Measurements from ENCODE around the gene TOP2A.

The TOP2A gene

DNA sequence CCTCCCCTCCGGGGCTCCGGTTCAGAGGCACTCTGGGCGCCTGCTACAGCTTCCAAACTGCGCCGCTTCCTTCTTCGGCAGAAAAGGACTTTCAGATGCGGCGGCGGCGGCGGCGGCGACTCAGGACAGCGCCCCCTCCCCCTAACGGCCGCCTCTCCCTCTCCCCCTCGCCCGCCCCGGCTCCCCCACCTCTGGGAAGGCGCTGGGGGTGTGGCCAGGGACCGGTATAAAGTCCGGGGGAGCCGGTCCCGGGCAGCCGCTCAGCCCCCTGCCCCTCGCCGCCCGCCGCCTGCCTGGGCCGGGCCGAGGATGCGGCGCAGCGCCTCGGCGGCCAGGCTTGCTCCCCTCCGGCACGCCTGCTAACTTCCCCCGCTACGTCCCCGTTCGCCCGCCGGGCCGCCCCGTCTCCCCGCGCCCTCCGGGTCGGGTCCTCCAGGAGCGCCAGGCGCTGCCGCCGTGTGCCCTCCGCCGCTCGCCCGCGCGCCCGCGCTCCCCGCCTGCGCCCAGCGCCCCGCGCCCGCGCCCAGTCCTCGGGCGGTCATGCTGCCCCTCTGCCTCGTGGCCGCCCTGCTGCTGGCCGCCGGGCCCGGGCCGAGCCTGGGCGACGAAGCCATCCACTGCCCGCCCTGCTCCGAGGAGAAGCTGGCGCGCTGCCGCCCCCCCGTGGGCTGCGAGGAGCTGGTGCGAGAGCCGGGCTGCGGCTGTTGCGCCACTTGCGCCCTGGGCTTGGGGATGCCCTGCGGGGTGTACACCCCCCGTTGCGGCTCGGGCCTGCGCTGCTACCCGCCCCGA, 25.7 kb upstream of the TOP2A start, which contains the start of gene IGFBP4:
TSS of gene IGFBP4 (plus strand) at position 255 of the 792 bp plus-strand sequence. CDS start at position 541, 286 bp downstream.
- Mint-ChIP-seq H3K27ac (peak within 1 kb of the TSS; percentile 23), H3K9me3 (no peaks in the 10 kb centered on the region), H3K4me3 (peak within 1 kb of the TSS; percentile 46), H3K36me3 (peaks cover 15% of the 10 kb centered on the region), H3K4me1 (peaks cover 41% of the 10 kb centered on the region)
- DNase-seq (ENCODE audit: low spot score in 2 of 2) (peak; percentile 51 to 81), ATAC-seq (peak; percentile 79)

DNA sequence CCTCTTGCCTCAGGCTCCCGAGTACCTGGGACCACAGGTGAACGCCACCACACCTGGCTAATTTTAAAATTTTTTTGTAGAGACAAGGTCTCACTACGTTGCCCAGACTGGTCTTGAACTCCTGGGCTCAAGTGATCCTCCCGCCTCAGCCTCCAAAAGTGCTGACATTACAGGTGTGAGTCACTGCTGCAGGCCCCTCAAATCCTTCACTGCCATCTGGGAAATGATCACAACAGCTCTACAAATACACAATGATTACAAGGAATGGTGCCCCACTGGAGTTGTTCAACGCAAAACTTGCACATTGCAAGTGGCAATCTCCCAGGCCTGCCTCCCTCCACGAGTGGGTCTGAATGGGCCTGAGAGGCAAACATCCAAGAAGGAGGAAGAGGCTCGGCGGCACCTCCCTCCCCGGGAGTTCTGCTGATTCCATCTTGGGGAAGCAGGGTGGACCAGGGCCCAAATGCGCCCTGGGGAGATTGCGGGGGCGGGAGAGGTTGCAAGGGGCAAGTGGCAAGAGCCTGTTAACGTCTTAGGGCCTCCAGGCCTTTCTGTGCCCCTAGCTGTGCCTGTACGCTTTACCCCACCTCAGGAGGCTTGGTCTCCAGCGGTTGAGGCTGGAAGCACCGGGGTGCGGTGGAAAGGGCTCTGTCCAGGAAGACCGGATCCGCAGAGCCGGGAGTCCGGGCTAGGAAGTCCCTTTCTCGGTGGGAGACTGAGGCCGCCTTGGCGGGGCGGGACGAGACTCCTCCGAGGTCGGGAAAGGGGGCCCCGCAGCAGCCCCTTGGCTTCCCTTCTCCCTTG, 24.9 kb upstream of the TOP2A start:
- Mint-ChIP-seq H3K36me3 (peaks cover 15% of the 10 kb centered on the region), H3K27ac (no peak overlapping the region), H3K9me3 (no peaks in the 10 kb centered on the region), H3K4me1 (peaks cover 34% of the 10 kb centered on the region), H3K4me3 (peak overlapping the region; percentile 46)
- ATAC-seq (no peak), DNase-seq (ENCODE audit: low spot score in 2 of 2) (no peak)

DNA sequence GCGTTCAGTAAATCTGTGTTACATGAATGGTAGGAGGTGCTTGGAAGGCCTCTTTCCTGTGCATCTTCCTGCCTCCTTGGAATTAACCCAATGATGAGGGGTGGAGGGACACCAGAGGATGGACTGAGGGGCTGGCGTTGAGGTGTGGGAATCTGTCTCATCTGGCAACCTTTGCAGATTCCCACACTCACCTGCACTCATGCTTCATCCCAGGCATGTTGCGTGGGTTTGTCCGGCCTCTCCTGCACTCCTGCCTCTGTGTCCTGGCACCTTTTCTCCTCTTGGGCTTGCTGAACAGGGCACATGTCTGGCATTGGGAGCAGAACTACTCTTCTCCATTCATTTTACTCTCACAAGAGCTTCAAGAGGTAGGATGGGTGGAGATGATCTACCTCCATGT, 22.5 kb upstream of the TOP2A start:
- no peak overlapping the region for H3K27ac Mint-ChIP-seq
- ATAC-seq (no peak), DNase-seq (ENCODE audit: low spot score in 2 of 2) (no peak)
- H3K4me1 Mint-ChIP-seq, result peaks cover 22% of the 10 kb centered on the region
- H3K36me3 Mint-ChIP-seq, result peaks cover 14% of the 10 kb centered on the region
- no peak overlapping the region for H3K4me3 Mint-ChIP-seq
- H3K9me3 Mint-ChIP-seq, result no peaks in the 10 kb centered on the region

DNA sequence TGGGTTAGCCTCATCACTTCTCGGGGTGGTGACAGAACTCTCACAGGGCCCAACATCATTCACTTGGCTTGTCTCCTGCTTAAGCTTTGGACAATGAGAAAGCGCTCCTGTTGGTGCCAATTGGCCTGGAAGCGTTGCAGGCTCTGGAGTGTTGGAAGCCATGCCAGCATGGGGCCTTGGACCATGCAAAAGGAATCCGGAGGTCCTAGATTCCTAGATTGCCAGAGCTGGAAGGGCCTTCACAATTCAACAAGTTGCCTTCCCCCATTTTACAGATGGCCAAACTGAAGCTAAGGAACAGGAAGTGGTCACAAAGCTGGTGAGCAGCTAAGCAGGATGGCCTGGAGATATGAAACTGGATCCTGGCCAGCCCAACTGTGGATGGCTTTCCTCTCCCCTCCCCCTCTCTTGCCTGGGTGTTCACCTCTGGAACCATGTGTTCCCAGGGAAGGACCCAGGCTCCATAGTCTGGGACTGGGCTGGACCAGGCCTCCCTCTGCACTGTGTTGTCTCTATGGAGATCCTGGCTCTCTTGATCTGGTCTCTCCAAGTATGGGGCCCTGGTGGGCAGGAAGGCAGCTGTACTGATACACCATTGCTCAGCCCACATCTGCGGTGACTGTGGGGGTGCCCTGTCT, 19.5 kb upstream of the TOP2A start:
- no peaks in the 10 kb centered on the region for H3K9me3 Mint-ChIP-seq
- peaks cover 7% of the 10 kb centered on the region for H3K4me1 Mint-ChIP-seq
- no peak overlapping the region for H3K27ac Mint-ChIP-seq
- ATAC-seq, result no peak
- H3K36me3 Mint-ChIP-seq, result no peaks in the 10 kb centered on the region
- H3K4me3 Mint-ChIP-seq, result no peak overlapping the region
- DNase-seq (ENCODE audit: low spot score in 2 of 2), result no peak

DNA sequence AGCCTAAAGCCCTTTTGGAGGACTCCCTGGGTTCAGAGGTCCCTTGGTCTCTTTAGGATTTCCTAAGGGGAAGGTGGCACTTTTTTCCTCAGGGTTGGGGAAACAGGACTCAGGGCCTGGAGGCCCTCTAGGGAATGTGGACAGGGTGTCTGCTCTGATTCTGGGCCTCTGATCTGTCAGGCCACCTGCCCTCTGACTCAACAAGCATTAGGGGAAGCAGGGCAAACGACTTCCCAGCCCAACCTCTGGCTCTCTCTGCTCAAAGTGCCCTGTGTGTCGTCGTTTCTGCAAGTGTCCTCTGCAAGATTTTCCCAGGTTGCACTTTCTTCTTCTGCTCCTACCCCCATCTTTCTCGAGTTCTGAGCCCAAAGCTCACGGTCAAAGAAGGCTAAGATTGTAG, 18.9 kb upstream of the TOP2A start:
- Mint-ChIP-seq H3K27ac (no peak overlapping the region), H3K4me1 (peaks cover 7% of the 10 kb centered on the region), H3K4me3 (no peak overlapping the region), H3K9me3 (no peaks in the 10 kb centered on the region), H3K36me3 (no peaks in the 10 kb centered on the region)
- DNase-seq (ENCODE audit: low spot score in 2 of 2) (no peak), ATAC-seq (no peak)

DNA sequence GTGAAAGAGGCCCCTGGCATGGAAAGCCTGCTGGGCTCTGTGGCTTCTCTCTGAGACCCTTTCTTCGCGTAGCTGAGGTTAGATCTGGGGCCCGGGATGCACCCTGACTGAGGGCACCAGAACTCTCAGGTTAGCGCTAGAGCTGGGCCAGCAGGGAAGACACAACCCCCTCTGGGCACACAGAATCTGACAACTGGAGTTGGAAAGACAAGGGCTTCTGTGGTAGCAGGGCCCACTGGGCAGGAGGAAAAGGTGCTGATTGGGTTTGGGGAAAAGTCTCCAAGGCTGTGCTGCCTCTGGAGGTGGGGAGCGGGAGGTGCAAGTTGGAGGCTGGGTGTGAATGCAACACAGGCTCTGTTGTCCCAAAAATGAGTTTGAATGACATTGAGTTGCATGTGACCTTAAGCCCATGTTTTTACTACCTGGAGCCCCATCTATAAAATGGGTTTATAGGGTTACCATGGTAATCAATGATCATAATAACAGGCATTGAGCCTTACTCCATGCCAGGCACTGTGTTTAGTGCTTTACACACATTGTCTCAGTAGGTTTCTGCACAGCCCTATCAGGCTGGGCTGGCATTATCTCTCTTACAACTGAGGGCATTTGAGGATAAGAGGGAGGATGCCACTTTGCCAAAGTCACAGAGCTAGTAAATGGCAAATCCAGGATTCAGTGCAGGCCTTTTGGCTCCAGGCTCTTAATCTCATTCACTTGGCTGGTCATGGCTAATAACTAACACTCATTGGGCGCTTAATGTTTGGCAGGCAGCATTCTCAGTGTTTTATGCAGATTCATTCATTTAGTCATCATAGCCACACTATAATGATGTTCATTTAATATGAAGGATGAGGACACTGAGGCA, 16.1 kb upstream of the TOP2A start:
- no peak overlapping the region for H3K27ac Mint-ChIP-seq
- H3K4me1 Mint-ChIP-seq, result peaks cover 7% of the 10 kb centered on the region
- no peaks in the 10 kb centered on the region for H3K36me3 Mint-ChIP-seq
- H3K4me3 Mint-ChIP-seq, result no peak overlapping the region
- DNase-seq (ENCODE audit: low spot score in 2 of 2) (no peak), ATAC-seq (peak; percentile 55)
- no peaks in the 10 kb centered on the region for H3K9me3 Mint-ChIP-seq

DNA sequence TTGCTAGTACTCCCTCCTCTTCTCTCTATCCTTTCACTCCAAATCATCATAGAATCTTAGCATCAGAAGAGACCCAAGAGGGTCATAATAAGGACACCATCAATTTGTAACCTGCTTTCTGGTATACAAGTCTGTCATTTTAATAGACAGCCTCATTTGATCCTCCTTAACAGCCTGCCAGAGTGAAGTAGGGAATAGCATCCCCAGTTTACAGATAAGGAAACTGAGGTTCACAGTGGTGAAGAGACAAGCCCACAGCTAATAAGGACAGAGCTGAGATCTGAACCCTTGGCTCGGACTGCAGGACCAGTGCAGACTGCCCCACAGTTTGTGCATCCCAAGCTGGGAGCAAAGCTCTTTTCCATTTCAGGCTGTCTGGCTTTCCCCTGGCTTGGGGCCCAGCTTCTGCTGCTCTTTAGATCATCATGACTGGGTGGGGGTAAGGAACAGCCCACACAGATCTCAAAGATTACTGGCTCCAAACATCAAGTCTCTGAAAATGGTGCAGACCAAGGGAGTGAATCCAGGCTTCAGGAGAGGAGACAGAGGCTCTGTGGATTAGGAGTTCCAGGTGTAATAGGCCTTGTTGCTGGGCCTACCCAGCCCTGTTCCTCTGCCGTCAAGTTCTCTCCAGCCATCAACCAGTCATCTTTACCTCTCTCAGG, 15.3 kb upstream of the TOP2A start:
- no peak for ATAC-seq
- no peak overlapping the region for H3K4me3 Mint-ChIP-seq
- no peak overlapping the region for H3K27ac Mint-ChIP-seq
- DNase-seq (ENCODE audit: low spot score in 2 of 2), result no peak
- H3K9me3 Mint-ChIP-seq, result no peaks in the 10 kb centered on the region
- H3K36me3 Mint-ChIP-seq, result no peaks in the 10 kb centered on the region
- peaks cover 10% of the 10 kb centered on the region for H3K4me1 Mint-ChIP-seq

DNA sequence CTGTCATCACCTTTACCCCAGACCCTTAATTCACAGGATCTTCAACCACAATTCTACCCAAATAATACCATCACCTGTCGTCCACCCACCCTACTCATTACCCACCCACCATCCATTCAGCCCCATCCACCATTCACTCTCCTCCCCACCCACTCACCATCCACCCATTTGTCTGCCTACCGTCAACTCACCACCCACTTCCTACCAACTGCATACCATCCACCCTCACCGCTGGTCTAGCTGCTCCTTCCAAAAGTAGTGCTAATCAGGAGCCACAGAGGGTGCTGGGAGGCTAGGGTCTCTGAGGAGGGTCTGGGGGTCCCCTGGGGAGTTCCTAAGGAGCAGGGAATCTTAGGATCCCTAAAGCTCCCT, 13.5 kb upstream of the TOP2A start:
- Mint-ChIP-seq H3K9me3 (no peaks in the 10 kb centered on the region), H3K4me1 (peaks cover 21% of the 10 kb centered on the region), H3K36me3 (no peaks in the 10 kb centered on the region), H3K4me3 (no peak overlapping the region), H3K27ac (no peak overlapping the region)
- DNase-seq (ENCODE audit: low spot score in 2 of 2), result no peak
- no peak for ATAC-seq

DNA sequence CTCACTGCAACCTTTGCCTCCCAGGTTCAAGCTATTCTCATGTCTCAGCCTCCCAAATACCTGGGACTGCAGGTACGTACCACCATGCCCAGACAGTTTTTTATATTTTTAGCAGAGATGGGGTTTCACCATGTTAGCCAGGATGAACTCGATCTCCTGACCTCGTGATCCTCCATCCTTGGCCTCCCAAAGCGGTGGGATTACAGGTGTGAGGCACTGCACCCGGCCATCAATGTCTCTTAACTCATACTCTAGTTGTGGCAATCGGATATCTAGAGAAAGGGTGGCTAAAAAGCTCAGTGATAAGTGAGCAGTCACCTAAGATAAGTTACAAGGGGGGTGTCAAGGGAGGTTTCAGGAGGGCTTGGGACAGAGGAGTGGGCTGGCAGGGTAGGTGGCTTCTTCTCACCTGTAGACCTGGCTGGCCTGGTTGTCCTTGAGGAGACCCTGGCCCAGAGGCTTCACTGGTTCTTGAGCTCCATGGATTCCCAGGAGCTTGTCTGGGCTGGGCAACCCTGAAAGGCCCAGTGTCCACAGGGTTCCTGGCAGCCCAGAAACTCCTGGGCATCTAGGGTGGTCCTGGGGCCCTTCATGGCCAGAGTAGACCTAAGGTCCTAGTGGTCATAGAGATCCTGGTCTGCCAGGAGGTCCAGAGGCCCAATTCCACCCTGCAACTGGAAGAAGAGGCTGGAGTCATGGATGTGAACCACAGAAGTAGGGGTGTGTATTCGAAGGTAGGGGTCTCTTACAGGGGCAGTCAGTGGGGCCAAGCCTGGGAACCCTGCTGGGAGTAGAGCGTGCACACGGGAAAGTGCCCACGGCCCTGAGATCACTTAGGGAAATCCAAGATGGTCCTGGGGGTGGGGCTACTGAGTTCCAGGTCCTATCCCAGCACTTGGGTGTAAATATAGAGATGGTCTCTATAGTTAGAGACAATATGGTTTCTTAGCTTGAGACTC, 12.9 kb upstream of the TOP2A start:
- Mint-ChIP-seq H3K36me3 (no peaks in the 10 kb centered on the region), H3K27ac (no peak overlapping the region), H3K4me3 (no peak overlapping the region), H3K4me1 (peaks cover 27% of the 10 kb centered on the region), H3K9me3 (no peaks in the 10 kb centered on the region)
- ATAC-seq, result no peak
- DNase-seq (ENCODE audit: low spot score in 2 of 2), result no peak

DNA sequence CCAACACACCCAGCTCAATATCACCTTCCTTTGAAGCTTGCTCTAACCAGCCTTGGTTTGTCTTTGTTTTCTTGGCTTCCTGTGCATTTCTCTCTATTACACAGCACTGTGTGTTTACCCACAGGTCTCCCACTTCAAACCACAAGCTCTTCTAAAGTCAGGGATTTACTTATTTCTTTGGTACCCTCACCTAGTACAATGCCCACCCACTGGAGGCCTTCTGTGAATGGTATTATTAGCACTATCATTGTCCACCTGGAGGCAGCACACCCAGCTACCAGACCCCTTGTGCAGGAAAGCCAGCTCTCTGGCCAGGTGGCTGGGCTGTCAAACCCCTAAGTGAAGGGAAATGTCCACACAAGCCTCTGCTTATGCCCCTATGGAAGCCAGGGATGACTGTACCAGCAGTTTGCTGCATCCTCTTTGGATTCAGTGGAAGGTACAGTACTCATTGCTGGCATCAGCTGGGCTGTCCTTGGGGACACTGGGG, 9.4 kb upstream of the TOP2A start:
- ATAC-seq (peak; percentile 95), DNase-seq (ENCODE audit: low spot score in 2 of 2) (peak; percentile 32 to 67)
- peaks cover 29% of the 10 kb centered on the region for H3K4me1 Mint-ChIP-seq
- no peak overlapping the region for H3K4me3 Mint-ChIP-seq
- H3K9me3 Mint-ChIP-seq, result no peaks in the 10 kb centered on the region
- no peak overlapping the region for H3K27ac Mint-ChIP-seq
- no peaks in the 10 kb centered on the region for H3K36me3 Mint-ChIP-seq

DNA sequence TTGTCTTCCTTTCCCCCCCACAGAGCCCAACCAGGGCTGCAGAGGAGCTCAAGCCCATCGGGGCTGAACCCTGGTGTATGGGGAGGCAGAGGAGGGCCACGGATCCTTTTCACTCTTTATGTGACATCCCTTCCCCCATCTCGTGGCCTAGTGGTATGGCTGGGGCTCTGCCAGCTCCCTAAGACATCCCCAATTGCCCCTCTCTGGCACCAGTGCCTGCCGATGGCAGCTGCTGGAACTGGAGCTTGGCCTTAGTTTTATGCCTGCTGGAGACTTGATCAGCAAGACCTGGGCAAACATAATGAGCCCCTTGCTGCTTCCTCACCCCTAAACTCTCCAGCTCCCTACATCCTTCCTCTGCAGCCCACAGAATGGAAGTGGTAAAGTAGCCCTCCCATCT, 8.0 kb upstream of the TOP2A start:
- H3K4me1 Mint-ChIP-seq, result peaks cover 29% of the 10 kb centered on the region
- no peak overlapping the region for H3K27ac Mint-ChIP-seq
- no peaks in the 10 kb centered on the region for H3K36me3 Mint-ChIP-seq
- H3K4me3 Mint-ChIP-seq, result no peak overlapping the region
- H3K9me3 Mint-ChIP-seq, result no peaks in the 10 kb centered on the region
- ATAC-seq (no peak), DNase-seq (ENCODE audit: low spot score in 2 of 2) (no peak)

DNA sequence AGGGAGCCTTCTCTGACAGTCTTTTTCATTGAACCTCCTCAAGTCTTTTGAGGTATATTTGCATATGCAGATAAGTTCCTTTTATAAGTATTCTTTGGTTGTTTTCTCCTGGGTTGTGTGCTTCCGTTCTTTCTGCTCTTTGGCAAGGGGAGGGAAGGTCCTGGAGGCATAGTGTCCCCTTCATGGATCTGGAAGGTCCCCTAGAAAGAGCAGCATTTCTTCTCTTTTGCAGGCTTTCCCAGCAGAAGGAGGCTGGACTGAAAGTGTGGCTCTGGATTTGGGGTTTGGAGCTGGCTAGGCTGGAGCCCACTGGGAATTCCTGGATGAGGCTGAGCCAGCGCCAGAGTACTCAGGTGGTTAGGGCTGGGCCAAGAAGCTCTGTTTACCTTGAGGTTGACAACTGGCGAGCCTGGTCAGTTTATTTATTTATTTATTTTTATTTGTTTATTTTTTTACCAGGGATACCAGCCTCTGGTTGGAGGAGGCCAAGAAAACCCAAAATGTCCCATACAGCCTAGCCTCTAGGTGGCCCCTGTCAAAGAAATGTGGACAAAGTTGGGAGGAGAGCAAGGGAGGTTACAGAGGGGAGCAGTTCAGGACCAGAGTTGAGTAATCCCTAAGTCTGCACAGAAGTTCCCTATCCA, 5.4 kb upstream of the TOP2A start:
- Mint-ChIP-seq H3K9me3 (no peaks in the 10 kb centered on the region), H3K27ac (no peak overlapping the region), H3K36me3 (peaks cover under 1% of the 10 kb centered on the region), H3K4me1 (peaks cover 31% of the 10 kb centered on the region), H3K4me3 (no peak overlapping the region)
- DNase-seq (ENCODE audit: low spot score in 2 of 2) (peak in 1 of 2 donors; percentile 37), ATAC-seq (no peak)

All from stimulated activated effector memory CD8-positive, alpha-beta T cell treated with anti-CD3 and anti-CD28 coated beads, Interleukin-12 subunit alpha, Interleukin-12 subunit beta, amount 100 ng/mL, for 72 hours (primary cell).